Vagina (tissue), 2 donors: ENCODE results near the gene TCAIM.

Experiments
- CTCF ChIP-seq, 3 experiments: fragments of 450-650 bp in 2 of 3; fragments of 200-600 bp in 1 of 3; sonication (generic) in 1 of 3; IDR thresholded peaks; one replicate each; pipeline ENCODE4 v1.5.1; 2017 to 2019; ENCODE audit warnings: antibody characterized with exemption in 3 of 3, mild to moderate bottlenecking in 2 of 3, moderate library complexity in 2 of 3
- POLR2A ChIP-seq, 2 donors: fragments of 450-650 bp; IDR thresholded peaks; one replicate each; pipeline ENCODE4 v1.6.1; 2017; ENCODE audit warnings: antibody characterized with exemption in 2 of 2, mild to moderate bottlenecking in 2 of 2, moderate library complexity in 2 of 2
- POLR2AphosphoS5 ChIP-seq, 2 donors: sonication (generic); formaldehyde crosslinking; IDR thresholded peaks; one replicate each; pipeline ENCODE4 v1.9.0; 2017; ENCODE audit warnings: antibody characterized with exemption in 2 of 2, mild to moderate bottlenecking in 2 of 2, low read depth in 1 of 2; ENCODE audit not compliant: insufficient read depth in 1 of 2

- no peak for TF ChIP-seq CTCF (IDR thresholded peaks at IDR 0.05)
- no peak for TF ChIP-seq POLR2A (IDR thresholded peaks at IDR 0.05)
- no peak for TF ChIP-seq POLR2AphosphoS5 (IDR thresholded peaks at IDR 0.05; ENCODE audit: insufficient read depth in 1 of 2, low read depth in 1 of 2)
Measured at GRCh38 chr3:44324584-44324983, 14.0 kb upstream of the TCAIM start.
